Measurements from ENCODE around the gene MAK. TPM values are rescaled to one million over a fixed set of nuclear protein-coding genes. Genes with fewer than 3 reads are reported as not detected.
A peak's percentile ranks its signal among the peaks of the same experiment; 100 is the strongest.

Gene MAK
- total and polyA plus RNA-seq, 2 of the 13 experiments (the other 11 are each of a cell fraction or from before 2014, with no cell fraction given): 0.04 TPM; not detected in 1

GRCh38 chr6:10747251-10747972, 90.9 kb downstream of the MAK start, which contains the start of gene TMEM14B (continued):
- TF ChIP-seq ZNF790 (CRISPR knock-in tag; IDR thresholded peaks at IDR 0.05; ENCODE audit: borderline replicate concordance): no peak
- peak; percentile 58; the same call in 1 of the 2 replicates for TF ChIP-seq KDM1A (CRISPR knock-in tag; IDR thresholded peaks at IDR 0.05)
- TF ChIP-seq SP5 (CRISPR knock-in tag; IDR thresholded peaks at IDR 0.05; ENCODE audit: borderline replicate concordance, low read depth): peak; percentile 97
- TF ChIP-seq NR2F6 (IDR thresholded peaks at IDR 0.05): peak; percentile 37; the same call in 1 of the 2 replicates
- TF ChIP-seq NR2F6 (CRISPR knock-in tag; IDR thresholded peaks at IDR 0.05): peak; percentile 41; the same call in 1 of the 2 replicates
- 0 out of 2 replicates have a peak, but pooled peaks have one; percentile 53 for TF ChIP-seq ZNF276 (CRISPR knock-in tag; IDR thresholded peaks at IDR 0.05; ENCODE audit: low read depth)
- 0 out of 2 replicates have a peak, but pooled peaks have one; percentile 22 for TF ChIP-seq HOXA9 (CRISPR knock-in tag; IDR thresholded peaks at IDR 0.05; ENCODE audit: borderline replicate concordance)
- peak; percentile 5; the same call in 1 of the 2 replicates for TF ChIP-seq NFKBIZ (CRISPR knock-in tag; IDR thresholded peaks at IDR 0.05)
- TF ChIP-seq PAWR (CRISPR knock-in tag; IDR thresholded peaks at IDR 0.05; ENCODE audit: borderline replicate concordance): no peak
- TF ChIP-seq ATF7 (IDR thresholded peaks at IDR 0.05): no peak
- no peak for TF ChIP-seq ATF7 (CRISPR knock-in tag; IDR thresholded peaks at IDR 0.05)
- TF ChIP-seq MYPOP (CRISPR knock-in tag; IDR thresholded peaks at IDR 0.05): peak; percentile 99
- no peak for TF ChIP-seq ZFAT (CRISPR knock-in tag; conservative IDR thresholded peaks at IDR 0.05)
- peak; percentile 68; the same call in 1 of the 2 replicates for TF ChIP-seq ZNF354B (CRISPR knock-in tag; IDR thresholded peaks at IDR 0.05)
- TF ChIP-seq ARID3A (IDR thresholded peaks at IDR 0.05; ENCODE audit: low read depth, low read length): no peak
- TF ChIP-seq NKX3-1 (CRISPR knock-in tag; IDR thresholded peaks at IDR 0.05): no peak; the same call in none of the 2 replicates
- peak; percentile 83; the same call in 1 of the 2 replicates for TF ChIP-seq MXD4 (CRISPR knock-in tag; IDR thresholded peaks at IDR 0.05)
- peak; percentile 5; the same call in 1 of the 2 replicates for TF ChIP-seq HNF4G (IDR thresholded peaks at IDR 0.05; ENCODE audit: borderline replicate concordance, low read depth, low read length)
- peak; percentile 82; the same call in 1 of the 2 replicates for TF ChIP-seq HNF4G (CRISPR knock-in tag; IDR thresholded peaks at IDR 0.05; ENCODE audit: borderline replicate concordance, low read depth)
- peak; percentile 76; the same call in 1 of the 2 replicates for TF ChIP-seq KDM5A (IDR thresholded peaks at IDR 0.05; ENCODE audit: borderline replicate concordance, low read length)
- TF ChIP-seq ZBTB21 (CRISPR knock-in tag; IDR thresholded peaks at IDR 0.05): 0 out of 2 replicates have a peak, but pooled peaks have one; percentile 40
- TF ChIP-seq MTA3 (CRISPR knock-in tag; IDR thresholded peaks at IDR 0.05): no peak
- TF ChIP-seq ZNF746 (CRISPR knock-in tag; IDR thresholded peaks at IDR 0.05): no peak
